ENCODE results near the gene RC3H1.
"Not testable (repeated sequence)": the region's sequence is repeated elsewhere in the genome, so short reads cannot be mapped to it uniquely, and the experiment has no call there.

The RC3H1 gene

DNA sequence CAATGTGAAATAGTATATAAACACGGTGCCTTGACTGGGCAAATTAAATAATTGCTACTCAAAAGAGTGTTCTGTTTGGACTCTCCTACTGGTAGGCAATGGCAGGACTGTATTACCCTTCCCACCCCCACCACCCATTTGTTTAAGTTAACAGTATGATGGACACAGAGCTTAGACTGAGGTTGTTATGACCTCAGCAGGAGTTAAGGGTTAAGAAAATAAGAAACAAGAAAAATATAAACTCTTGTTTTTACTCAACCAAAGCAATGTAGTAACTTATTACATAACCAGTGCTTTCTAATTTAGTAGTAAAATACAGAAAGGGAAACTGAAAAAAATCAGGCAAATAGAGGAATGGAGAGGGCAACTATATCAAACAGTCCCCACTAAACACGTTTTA is 85.1 kb downstream of the RC3H1 start:
- no peak for DNase-seq (ENCODE audit: low spot score)

GRCh38 chr1:173934440-173934839 is 87.7 kb downstream of the RC3H1 start:
- DNase-seq (ENCODE audit: low spot score) = no peak

- DNase-seq (ENCODE audit: low spot score) = not testable (repeated sequence)
Observed at GRCh38 chr1:173930541-173930940, 91.6 kb downstream of the RC3H1 start.

GRCh38 chr1:173925306-173926242 is 96.6 kb downstream of the RC3H1 start:
- DNase-seq (ENCODE audit: low spot score) = no peak

DNA sequence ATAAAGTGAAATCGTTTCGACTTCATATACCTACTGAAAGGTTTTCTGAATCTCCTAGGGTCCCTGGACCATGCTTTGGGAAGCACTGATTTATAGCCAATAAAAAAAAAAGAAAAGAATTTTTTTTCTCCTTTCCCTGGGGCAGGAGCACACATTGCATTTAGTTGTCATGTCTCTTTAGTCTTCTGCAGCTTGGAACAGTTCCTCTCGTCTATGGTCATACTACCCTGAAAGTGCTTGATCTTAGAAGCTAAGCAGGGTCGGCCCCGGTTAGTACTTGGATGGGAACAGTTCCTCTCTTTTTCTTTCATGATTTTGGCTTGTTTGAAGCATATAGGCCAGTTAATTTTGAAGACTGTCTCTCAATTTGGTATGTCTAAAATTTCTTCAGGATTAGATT is 101.3 kb downstream of the RC3H1 start:
- no peak for DNase-seq (ENCODE audit: low spot score)

DNA sequence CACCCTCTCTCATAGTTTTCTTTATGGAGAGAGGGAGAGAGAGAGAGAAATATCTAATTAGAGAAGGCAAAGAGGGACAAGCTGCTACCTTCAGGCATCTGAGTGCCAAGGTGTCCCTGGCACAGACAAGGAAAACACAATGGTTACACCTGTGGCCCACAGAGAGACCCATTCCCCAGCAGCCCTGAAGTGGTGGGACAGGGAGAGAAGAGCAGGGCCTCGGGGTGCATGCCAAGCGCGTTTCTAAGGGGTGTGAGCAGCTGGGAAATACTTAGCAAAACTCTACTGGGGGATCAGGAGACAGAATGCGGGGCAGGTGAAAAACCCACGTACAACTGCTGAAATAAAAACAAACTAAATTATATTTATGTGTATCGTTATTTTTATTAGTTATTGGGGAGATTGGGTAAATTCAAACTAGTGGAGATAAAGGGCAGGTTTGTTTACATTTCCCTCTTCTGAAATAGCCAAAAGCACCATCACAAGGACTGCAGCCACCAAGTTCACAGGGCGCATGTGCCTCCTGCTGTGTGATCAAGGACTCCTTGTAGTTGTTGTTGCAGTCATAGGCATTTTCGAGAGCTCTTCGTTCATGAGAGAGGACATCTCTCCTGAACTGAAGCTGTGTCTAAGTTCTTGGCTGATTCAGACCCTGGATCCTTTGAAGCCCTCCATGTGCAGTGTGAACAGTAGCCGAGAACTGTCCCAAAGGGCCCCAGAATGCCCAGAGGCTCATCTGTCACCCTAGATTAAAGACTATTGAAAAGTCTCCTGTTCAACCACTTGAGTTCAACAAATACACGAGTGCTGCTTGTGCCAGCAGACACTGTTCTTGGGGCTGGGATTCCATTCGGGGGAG is 104.3 kb downstream of the RC3H1 start:
- DNase-seq (ENCODE audit: low spot score) = no peak

GRCh38 chr1:173917149-173917548 is 105.0 kb downstream of the RC3H1 start, which contains the start of gene SERPINC1:
TSS of gene SERPINC1 (minus strand) at chr1:173917327. CDS start at chr1:173917259, 68 bp downstream.
- DNase-seq (ENCODE audit: low spot score) = no peak

- DNase-seq (ENCODE audit: low spot score) = no peak
Observed at GRCh38 chr1:173916667-173917066, 105.5 kb downstream of the RC3H1 start.

DNA sequence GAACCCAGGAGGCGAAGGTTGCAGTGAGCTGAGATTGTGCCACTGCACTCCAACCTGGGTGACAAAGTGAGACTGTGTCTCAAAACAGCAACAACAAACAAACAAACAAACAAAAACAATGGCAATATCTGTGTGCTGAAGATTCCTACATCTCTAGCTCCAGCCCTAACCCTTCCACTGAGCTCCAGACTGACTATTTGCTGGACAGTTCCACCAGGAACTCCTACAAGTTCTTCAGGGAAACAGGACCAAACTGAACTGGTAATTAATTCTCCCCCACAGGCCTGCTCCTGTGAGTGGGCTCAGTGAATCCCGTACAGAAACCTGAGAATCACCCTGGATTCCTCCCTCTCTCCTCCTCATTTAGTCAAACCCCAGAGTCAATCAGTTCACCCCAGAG is 106.6 kb downstream of the RC3H1 start:
- DNase-seq (ENCODE audit: low spot score) = no peak

GRCh38 chr1:173914366-173914871 is 107.7 kb downstream of the RC3H1 start:
- no peak for DNase-seq (ENCODE audit: low spot score)

DNA sequence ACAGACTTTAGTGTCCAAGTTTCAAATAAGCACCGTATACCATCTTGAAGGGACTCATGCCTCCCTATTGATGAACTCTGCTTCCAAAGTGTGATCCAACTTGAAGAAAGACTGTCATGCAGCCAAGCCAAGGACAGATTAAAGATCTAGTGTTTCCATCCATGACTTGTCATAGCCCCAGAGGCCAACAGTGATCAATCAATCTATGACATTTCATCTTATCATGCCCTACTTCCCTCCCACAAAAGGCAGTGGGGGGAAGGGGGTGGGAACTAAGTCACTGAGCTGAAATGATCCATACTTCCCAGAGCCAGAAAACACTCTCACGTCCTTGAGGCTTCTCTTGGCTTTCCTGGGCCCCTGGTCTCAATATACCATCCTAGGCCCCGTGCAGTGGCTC is 109.0 kb downstream of the RC3H1 start:
- no peak for DNase-seq (ENCODE audit: low spot score)

DNA sequence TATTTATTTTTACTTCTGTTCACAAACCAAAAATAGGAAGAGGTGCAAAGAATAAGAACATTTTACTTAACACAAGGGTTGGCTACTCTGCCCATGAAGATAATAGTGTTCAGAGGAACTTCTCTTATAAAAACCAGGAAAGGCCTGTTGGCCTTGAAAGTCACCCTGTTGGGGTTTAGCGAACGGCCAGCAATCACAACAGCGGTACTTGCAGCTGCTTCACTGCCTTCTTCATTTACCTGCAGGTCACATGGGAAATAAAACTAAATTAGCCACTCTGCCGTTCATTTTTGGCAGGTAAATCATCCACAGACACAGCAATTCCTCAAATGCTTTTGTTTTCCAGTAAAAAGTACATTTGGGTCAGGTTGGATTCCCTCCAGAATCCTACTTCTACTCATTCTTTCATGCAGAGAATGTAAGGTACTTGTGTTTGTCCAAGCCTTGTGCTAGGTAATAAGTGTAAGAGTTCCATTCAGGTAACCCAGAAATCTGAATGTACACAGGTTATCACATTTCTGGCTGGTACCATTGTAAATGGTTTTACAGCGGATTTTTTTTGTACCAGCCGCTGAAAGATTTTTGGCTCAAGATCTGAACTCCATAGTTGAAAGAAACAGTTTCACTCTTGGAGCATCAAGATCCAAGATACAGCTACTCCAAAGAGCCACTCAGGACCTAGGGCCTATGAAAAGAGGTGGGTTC is 118.2 kb downstream of the RC3H1 start:
- DNase-seq (ENCODE audit: low spot score) = no peak

DNA sequence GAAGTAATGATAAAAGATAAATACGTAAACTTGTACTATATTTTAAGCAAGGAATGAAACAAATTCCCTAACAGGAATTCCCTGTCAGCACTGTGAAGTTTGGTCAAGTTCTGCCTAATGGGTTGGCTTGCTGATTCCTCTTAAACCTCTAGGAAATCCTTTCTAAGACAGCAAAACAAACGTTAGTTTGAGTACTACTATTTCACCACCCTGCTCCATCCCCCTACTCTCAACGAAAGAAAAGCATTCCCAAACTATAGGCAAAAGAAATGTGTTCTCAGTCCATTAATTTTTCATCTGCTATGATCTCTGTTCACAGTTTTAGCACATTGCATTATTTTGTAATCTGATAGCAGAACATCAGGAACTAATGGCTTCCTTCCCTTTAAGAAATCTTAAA is 121.2 kb downstream of the RC3H1 start:
- no peak for DNase-seq (ENCODE audit: low spot score)

- DNase-seq (ENCODE audit: low spot score) = no peak
Observed at GRCh38 chr1:173900427-173900826, 121.7 kb downstream of the RC3H1 start.

DNA sequence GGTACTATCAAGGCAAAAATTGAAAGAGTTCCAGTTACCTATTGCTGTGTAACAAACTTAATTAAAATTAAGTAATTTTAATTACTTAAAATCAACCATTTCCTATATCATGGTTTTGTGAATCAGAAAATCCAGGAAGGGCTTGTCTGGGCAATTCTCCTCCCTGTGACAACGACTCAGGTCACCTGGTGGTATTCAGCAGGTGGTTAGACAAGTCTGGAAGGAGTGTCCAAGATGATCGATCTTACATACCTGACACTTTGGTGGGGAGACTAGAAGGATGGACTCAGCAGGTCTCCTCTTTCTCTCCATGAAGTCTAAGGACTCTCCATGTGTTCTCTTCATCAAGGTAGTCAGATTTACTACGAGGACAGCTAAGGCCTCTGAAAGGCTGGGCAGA is 128.0 kb downstream of the RC3H1 start:
- DNase-seq (ENCODE audit: low spot score) = no peak

GRCh38 chr1:173893611-173894010 is 128.5 kb downstream of the RC3H1 start:
- DNase-seq (ENCODE audit: low spot score) = no peak

GRCh38 chr1:173889885-173890284 is 132.3 kb downstream of the RC3H1 start:
- no peak for DNase-seq (ENCODE audit: low spot score)

DNA sequence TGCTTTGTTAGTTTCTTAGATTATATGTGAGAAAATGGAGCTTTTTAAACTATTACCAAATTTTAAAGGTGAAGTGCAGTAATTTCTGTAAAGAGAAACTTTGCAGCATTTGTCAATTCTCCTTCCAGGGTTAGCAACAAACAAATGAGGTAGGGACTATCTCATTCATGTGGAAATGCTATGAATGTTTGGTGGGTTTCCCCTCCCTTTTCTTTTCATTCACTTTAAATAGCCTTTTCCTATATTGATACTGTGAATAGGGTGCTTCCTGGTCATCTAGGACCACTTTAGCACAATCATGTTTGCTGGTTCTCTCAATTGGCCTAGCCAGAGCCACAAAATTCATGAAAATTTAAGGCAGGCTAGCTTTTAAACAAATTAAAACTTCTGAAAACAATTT is 133.4 kb downstream of the RC3H1 start:
- no peak for DNase-seq (ENCODE audit: low spot score)

- DNase-seq (ENCODE audit: low spot score) = no peak
Observed at GRCh38 chr1:173887627-173888026, 134.5 kb downstream of the RC3H1 start.

GRCh38 chr1:173886746-173887611 is 135.2 kb downstream of the RC3H1 start:
- no peak for DNase-seq (ENCODE audit: low spot score)

DNA sequence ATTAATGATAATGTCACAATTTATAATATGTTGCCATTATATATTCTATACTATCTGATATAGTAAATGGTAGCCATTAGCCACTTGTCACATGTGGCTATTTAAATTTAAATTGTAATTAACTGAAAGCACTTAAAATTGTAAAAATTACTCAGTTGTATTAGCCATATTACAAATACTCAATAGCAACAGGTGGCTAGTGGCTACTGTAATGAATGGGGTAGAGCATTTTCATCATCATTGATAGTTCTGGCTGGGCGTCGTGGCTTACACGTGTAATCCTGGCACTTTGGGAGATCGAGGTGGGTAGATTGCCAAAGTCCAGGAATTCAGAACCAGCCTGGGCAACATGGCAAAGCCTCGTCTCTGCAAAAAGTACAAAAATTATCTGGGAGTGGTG is 137.5 kb downstream of the RC3H1 start:
- no peak for DNase-seq (ENCODE audit: low spot score)
